ENCODE data around the gene RAC2.

RAC2 gene

DNA sequence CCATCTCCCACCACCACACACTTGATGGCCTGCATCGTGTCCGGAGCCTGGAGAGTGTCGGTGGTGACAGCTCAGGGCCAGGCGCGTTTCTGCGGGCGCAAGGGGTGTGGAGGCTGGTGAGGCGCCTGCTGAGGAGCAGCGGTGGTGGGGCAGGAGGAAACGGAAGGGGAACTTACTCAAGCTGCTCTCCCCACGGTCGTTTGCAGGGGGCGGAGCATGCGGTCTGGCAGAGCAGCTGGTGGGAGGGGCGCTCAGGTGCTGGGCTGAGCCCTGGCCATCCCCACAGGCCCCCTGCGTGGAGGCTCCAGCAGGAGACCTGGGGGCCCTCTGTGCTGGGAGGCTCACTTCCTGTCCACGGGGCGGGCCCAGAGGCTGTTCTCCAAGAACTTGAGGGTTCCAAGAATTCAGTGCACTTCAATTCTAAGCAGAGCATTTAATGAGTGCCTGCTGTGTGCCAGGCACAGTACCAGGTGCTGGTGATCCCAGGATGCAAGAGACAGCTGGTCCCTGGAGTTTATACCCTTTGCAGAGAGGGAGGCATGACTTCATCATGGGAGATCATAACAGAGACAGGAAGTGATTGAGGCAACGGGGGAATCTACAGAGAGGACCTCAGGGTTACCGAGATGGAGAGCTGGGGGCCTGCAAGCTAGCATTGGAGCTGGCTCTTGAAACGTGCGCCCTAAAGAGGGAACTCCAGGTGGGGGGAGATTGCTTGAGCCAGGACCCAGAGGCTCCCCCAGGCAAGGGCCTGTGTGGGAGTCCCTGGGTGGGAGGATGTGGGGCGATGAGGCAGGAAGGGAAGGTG is at the start of gene RAC2:
Gene RAC2 (minus strand): TSS at position 156 of the 808 bp plus-strand sequence. CDS start 121 bp downstream, at position 35.
- DNase-seq, result no peak

DNA sequence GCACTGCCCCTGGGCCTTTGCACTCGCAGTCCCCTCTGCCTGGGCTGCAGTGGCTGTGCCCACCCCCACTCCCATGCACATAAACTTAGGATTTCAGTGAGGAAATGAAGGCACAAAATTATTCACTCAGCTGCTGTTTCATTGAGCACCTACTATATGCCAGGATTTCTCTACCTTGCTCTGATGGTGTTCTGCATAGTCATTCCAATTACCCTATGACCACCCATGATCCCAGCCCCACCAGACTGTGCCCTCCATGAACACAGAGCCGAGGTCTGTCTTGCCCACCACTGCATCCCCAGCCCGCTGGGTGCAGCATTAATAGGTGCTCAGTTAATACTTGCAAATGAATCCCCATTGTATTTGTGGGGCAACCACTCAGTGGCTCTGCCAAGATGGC is 49.1 kb upstream of the RAC2 start:
- DNase-seq, result no peak

DNA sequence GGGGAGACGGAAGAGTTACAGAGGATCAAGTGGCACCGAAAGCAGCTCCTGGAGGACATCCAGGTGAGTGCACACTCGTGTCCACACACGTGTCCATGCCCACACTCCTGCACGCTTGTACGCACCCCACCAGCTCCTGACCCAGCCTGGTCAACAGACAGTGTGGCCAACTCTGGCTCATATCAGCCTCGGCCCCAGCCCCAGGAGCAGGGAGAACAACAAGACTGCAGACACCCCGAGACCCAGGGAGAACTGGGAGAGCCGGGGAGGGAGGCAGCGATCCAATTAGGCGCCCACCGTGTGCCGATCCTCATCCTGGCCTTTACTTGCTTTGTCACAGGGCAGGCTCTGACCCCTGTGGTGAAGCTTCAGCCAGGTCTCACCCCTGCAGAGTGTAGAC is 48.6 kb upstream of the RAC2 start:
- no peak for DNase-seq

- no peak for DNase-seq
Measured at GRCh38 chr22:37291559-37292298, 47.7 kb upstream of the RAC2 start.

GRCh38 chr22:37290737-37291136 is 46.7 kb upstream of the RAC2 start:
- DNase-seq, result no peak

DNA sequence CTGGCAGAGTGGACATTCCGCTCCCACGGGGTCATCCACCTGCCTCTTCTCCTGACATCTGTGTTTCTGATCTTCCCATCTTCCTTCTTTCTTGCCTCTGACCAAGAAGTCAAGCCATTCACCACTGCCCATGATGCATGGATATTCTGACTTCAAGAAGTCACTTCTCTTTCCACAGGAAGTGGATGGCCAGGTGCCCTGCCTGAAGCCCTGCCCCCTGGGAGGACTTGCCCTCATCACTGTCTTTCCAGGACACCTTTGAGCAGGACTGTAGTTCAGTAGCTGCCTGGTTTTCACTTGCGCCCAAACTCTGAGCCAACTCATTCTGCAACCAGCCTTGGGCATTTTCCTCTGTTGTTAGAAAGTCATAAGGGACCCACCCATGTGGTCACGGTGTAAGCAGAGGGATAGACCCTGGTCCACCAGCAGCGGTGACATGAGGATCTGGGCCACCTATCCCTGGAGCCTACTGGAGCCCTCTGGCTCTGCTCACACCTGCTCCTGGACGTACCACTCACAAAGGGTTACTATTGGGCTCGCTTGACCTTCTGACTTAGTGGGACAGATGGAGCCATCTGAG is 45.2 kb upstream of the RAC2 start:
- no peak for DNase-seq

DNA sequence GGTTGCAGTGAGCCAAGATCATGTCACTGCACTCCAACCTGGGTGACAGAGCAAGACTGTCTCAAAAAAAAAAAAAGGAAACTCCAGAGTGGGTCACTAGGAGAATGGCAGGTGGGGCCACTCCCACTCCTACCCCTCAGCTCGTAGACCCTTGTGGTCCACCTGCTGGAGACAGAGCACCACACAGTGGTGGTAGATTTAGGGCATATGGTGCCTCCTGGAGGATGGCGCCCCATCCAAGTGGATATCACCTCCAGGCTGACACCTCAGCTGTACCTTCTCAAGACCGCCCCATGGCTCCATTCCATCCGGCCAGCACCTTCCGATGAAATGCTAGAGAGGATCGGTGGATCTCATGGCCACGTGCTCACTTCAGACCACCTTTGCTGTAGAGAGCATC is 44.5 kb upstream of the RAC2 start:
- DNase-seq, result no peak

DNA sequence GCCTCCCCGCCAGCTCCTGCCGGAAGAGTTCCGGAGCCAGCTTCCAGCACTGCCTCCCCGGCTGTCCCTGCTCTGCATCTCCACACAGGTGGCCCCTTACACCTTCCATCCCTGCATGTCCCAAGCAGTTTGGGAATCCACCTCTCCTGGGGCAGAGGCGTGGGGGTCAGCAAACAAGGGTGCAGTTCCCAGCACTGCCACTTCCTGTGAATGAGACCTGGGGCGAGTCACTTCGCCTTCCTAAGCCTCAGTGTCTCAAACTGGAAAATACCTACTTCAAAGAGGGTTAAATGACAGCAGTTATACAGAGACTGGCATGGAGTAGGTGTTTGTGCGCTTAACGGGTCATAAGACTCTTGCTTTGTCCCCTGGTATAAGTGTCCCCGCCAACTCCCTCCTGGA is 43.5 kb upstream of the RAC2 start:
- DNase-seq, result no peak

DNA sequence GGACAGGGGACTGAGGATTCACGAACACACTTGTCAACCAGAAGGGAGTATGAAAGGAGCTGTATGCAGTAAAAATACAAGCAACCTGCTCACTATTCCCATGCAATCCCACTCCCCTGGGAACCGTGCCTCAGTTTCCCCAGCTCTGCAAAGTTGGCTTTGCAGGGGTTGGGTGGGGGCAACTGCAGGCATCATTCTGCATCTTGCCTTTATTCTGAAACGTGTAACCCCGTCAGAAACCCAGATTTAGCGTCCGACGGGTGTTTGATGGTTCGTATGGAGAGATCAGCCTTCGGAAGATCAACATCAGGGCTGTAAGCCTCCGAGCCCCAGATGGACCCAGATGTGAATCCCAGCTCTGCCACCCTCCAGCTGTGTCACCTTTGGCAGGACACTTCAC is 41.9 kb upstream of the RAC2 start:
- DNase-seq, result no peak

- DNase-seq, result no peak
Measured at GRCh38 chr22:37284805-37285355, 40.8 kb upstream of the RAC2 start.

DNA sequence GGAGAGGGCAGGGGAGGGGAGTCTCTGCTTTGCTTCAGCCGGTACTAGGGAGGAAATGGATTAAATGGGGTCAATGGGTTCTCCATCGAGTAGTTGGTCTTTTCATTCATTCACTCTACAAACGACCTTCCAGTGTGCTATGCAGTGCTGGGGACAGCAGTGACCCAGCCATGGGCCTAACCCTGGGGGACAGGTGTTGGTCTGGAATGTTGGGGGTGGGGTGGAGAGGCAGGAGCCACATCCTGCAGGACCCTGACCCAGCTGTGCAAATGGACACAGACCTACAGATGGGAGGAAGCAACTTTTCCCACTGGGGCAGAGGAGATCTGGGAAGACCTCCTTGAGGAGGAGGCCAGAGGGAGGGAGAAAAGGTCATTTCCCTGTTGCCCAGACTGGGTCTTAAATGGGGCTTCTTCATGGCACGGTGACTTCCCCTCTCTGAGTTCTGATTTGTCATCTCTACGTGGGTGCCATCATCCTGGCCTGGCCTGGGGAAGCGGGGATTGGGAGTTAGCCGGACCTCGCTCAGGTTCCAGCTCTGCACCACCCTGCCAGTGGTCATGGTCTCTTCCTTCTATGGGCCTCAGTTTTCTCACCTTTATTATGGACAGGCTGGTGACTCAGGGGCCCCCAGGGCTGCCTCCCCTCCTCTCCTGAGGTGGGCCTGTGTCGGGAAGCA is 40.2 kb upstream of the RAC2 start:
- no peak for DNase-seq

GRCh38 chr22:37283393-37283937 is 39.4 kb upstream of the RAC2 start:
- no peak for DNase-seq

GRCh38 chr22:37282385-37282677 is 38.3 kb upstream of the RAC2 start, which contains the start of gene CYTH4:
Gene CYTH4, plus strand, starts transcription at chr22:37282508. Its CDS starts 62 bp downstream, at chr22:37282570.
- DNase-seq, result no peak

GRCh38 chr22:37281646-37282384 is 37.7 kb upstream of the RAC2 start:
- DNase-seq, result no peak

- DNase-seq, result no peak
Measured at GRCh38 chr22:37281195-37281594, 37.1 kb upstream of the RAC2 start.

- DNase-seq, result no peak
Measured at GRCh38 chr22:37280718-37281117, 36.6 kb upstream of the RAC2 start.

- DNase-seq, result no peak
Measured at GRCh38 chr22:37279331-37280181, 35.5 kb upstream of the RAC2 start.

- DNase-seq, result no peak
Measured at GRCh38 chr22:37278261-37278660, 34.2 kb upstream of the RAC2 start.

DNA sequence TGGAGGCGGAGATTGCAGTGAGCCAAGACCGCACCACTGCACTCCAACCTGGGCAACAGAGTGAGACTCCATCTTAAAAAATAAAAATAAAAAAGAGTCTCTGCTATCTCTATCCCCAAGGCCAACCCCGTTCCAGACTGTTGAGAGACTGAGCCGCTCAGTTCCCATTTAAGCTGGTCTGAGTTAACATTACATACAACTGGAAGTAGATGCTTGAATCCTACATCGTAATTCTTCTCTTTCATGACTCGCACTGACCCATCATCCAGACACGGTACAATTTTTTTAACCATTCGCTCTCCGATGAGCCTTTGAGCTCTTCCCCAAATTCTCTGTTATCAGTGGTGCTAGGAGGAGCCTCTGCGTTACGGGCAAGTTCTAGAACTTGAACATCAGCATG is 33.3 kb upstream of the RAC2 start:
- no peak for DNase-seq

GRCh38 chr22:37276776-37277175 is 32.7 kb upstream of the RAC2 start:
- DNase-seq, result no peak

DNA sequence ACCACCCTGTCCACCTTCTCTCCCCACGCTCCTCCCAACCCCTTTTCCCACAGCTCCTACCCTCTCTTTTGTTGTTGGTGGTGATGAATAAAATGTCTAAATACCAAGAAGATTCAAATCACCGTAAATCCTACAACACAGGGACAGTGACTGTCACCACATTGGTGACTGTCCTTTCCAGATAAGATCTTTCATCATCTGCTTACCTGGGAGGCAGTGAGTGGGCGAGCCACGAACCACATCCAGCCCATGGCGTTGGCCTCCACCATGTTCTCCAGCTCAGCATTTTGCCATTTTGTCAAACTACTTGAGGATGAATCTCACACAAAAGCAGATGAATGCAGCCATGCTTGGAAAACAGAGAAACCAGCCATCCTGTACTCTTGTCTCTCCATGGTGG is 31.6 kb upstream of the RAC2 start:
- no peak for DNase-seq

Data from NCI-H1930 (cell line).